Measurements from ENCODE around the gene MAS1. TPM values are rescaled to one million over a fixed set of nuclear protein-coding genes. Genes with fewer than 3 reads are reported as not detected.

MAS1 gene
- total and polyA plus RNA-seq, 2 donors (not counting 3 experiments of a cell fraction or from before 2014, with no cell fraction given) = not detected

- no peaks in the 10 kb centered on the region for H3K27me3 ChIP-seq (ENCODE audit: control insufficient read depth in 2 of 2, insufficient read depth in 2 of 2, low read length in 2 of 2)
- no peak overlapping the region for H2AFZ ChIP-seq (ENCODE audit: low read depth, low read length)
- no peaks in the 10 kb centered on the region for H3K9me1 ChIP-seq (replicated peaks; ENCODE audit: control insufficient read depth, extremely low read depth, insufficient read depth, low read length)
- H3K36me3 ChIP-seq (ENCODE audit: control insufficient read depth in 2 of 2, extremely low read depth in 1 of 2, insufficient read depth in 2 of 2, low read length in 2 of 2) = no peaks in the 10 kb centered on the region
- BruUV-seq (replicated peaks) = no TSS peak
- no peak overlapping the region for H3K27ac ChIP-seq (ENCODE audit: insufficient read depth, low read depth, low read length)
- H3K79me2 ChIP-seq (ENCODE audit: control insufficient read depth, insufficient read depth, low read length) = no peaks in the 10 kb centered on the region
- intact Hi-C loops (cut with micrococcal nuclease) = no loop called here
- ChIA-PET CTCF (interaction anchor here (1.0 kb wide), 1 partner anchor 15 kb away, joined by 4 read pairs; no protein-coding TSS in a partner anchor), POLR2A (no interaction called here)
- H3K4me3 ChIP-seq (replicated peaks in 1 of 3; ENCODE audit: insufficient read depth in 1 of 3, low read depth in 1 of 3, low read length in 3 of 3) = no peak overlapping the region
- no peak for TF ChIP-seq JUN (IDR thresholded peaks at IDR 0.05; ENCODE audit: borderline replicate concordance, insufficient read depth, insufficient read length, low read depth)
- TF ChIP-seq MYC (IDR thresholded peaks at IDR 0.05; ENCODE audit: low read depth, low read length) = no peak
- no peak for TF ChIP-seq EZH2 (IDR thresholded peaks at IDR 0.05; ENCODE audit: borderline replicate concordance, low read depth, low read length, severe bottlenecking)
- TF ChIP-seq POLR2AphosphoS5 (IDR thresholded peaks at IDR 0.05; ENCODE audit: insufficient read depth, low read depth, low read length) = no peak
- no peak for TF ChIP-seq MAX (IDR thresholded peaks at IDR 0.05; ENCODE audit: insufficient read depth, insufficient read length)
- no peak for TF ChIP-seq CTCF (IDR thresholded peaks at IDR 0.05; ENCODE audit: extremely low read depth in 1 of 2, insufficient read depth in 1 of 2, low read depth in 1 of 2, low read length in 2 of 2)
- no peak for TF ChIP-seq FOS (IDR thresholded peaks at IDR 0.05; ENCODE audit: borderline replicate concordance, insufficient read depth, low read length)
- no peak for TF ChIP-seq POLR2A (IDR thresholded peaks at IDR 0.05; ENCODE audit: low read depth, low read length)
- no peak for TF ChIP-seq GATA2 (IDR thresholded peaks at IDR 0.05; ENCODE audit: insufficient read depth, insufficient read length, low read depth, low read length)
- FAIRE-seq (no peak), DNase-seq (ENCODE audit: low read depth, low spot score) (no peak)
- H3K9ac ChIP-seq (replicated peaks; ENCODE audit: extremely low read depth, insufficient read depth, low read length) = no peak overlapping the region
- H3K4me1 ChIP-seq (ENCODE audit: control insufficient read depth, extremely low read depth, insufficient read depth, low read length) = no peaks in the 10 kb centered on the region
- dilution Hi-C loops (cut with MboI; ENCODE audit: extremely low pct_ligation_motif_present, low sequenced_read_pairs) = no loop called here
- H4K20me1 ChIP-seq (replicated peaks; ENCODE audit: control insufficient read depth, extremely low read depth, insufficient read depth, low read length) = no peaks in the 10 kb centered on the region
- H3K4me2 ChIP-seq (ENCODE audit: insufficient read depth, low read length) = no peak overlapping the region
- H3K9me3 ChIP-seq (replicated peaks; ENCODE audit: control insufficient read depth, insufficient read depth, low read length) = no peaks in the 10 kb centered on the region
These were observed 12.4 kb upstream of the MAS1 start for GRCh38 chr6:159878341-159878740.
